Right cardiac atrium (tissue), 5 donors: ENCODE data around the gene PHKG2. TPM values are rescaled to one million over a fixed set of nuclear protein-coding genes. Genes with fewer than 3 reads are reported as not detected.
A peak's percentile ranks its signal among the peaks of the same experiment; 100 is the strongest.

Source experiments
- ATAC-seq, 2 donors: fragments of 200-7000 bp; cut with Tn5 transposase; one replicate each; pipeline versions ENCODE4 v1.8.0 to v1.9.1; 2020; ENCODE audit warnings: moderate library complexity in 2 of 2, mild to moderate bottlenecking in 1 of 2
- DNase-seq, 3 donors: peaks; one replicate each; pipeline ENCODE4 v3.0.0-alpha.2; 2020
- H3K27ac ChIP-seq: one replicate; pipeline ENCODE4 v1.5.1; 2013; ENCODE audit warnings: mild to moderate bottlenecking, low read length, control low read depth, moderate library complexity
- H3K27me3 ChIP-seq: one replicate; pipeline ENCODE4 v1.6.1; 2013; ENCODE audit not compliant: control insufficient read depth, insufficient read depth
- H3K4me1 ChIP-seq: one replicate; pipeline ENCODE4 v1.6.1; 2013; ENCODE audit warnings: low read length; ENCODE audit not compliant: control insufficient read depth, insufficient read depth
- H3K4me3 ChIP-seq: one replicate; pipeline ENCODE4 v1.5.1; 2013; ENCODE audit warnings: low read length, control low read depth
- H3K9me3 ChIP-seq: one replicate; pipeline ENCODE4 v1.6.1; 2013; ENCODE audit warnings: low read length; ENCODE audit not compliant: control insufficient read depth
- WGBS: extraction: QIAGEN DNeasy Blood & Tissue Kit; methylation state at CpG from one replicate; pipeline ENCODE4 v1.1.7; 2013; 5-methylcytosine and 5-hydroxymethylcytosine counted together
- intact Hi-C, 4 donors: fragments of 100-400 bp; cut with DNase I; formaldehyde crosslinking; loops; one replicate each; pipeline versions ENCODE4 v1.11.0 to v1.14.0; 2022 to 2023
- polyA plus RNA-seq: library from polyadenylated mRNA; stranded (reverse); fragments of 200-250 nt; gene quantifications from one replicate; pipeline ENCODE4 v1.2.3, GENCODE V29; 2013
- total RNA-seq, 4 donors: library from RNA; stranded (reverse); fragmentation: NEBNext Ultra II Directional; extraction: Animal tissue kit (Norgen Biotek cat#: 25700); gene quantifications; one replicate each; pipeline ENCODE4 v1.2.1, GENCODE V29; 2021
- donor health status: healthy with polysubstance abuse.
- donor health status: DM: no; HTN: yes; CAD: no.
- donor health status: DM: no; HTN: no; CAD: no.
- donor health status: DM: no; HTN: yes; CAD: no; lungs with severe emphysema.
- donor health status: DM: yes; HTN: yes; CAD: no.

Gene PHKG2
- total and polyA plus RNA-seq, 5 donors = 17.3 to 23.6 (median 19.2) TPM

- 80% methylated on average over 2 of the region's 2 CpGs for WGBS
- peaks cover 6% of the 10 kb centered on the region for H3K4me1 ChIP-seq
- no peaks in the 10 kb centered on the region for H3K27me3 ChIP-seq
- ATAC-seq (no peak), DNase-seq (no peak)
- no peak overlapping the region for H3K27ac ChIP-seq
- H3K9me3 ChIP-seq = no peaks in the 10 kb centered on the region
- intact Hi-C loops = no loop called here
- no peak overlapping the region for H3K4me3 ChIP-seq
Observed at GRCh38 chr16:30745082-30745481, 3.1 kb upstream of the PHKG2 start.

GRCh38 chr16:30746638-30747175 is 1.5 kb upstream of the PHKG2 start:
- Histone ChIP-seq H3K4me1 (no peaks in the 10 kb centered on the region), H3K9me3 (no peaks in the 10 kb centered on the region), H3K27me3 (no peaks in the 10 kb centered on the region), H3K4me3 (no peak overlapping the region), H3K27ac (no peak overlapping the region)
- 84% methylated on average over 9 of the region's 9 CpGs for WGBS
- intact Hi-C loops = no loop called here
- DNase-seq = no peak
- ATAC-seq = no peak

- Histone ChIP-seq H3K4me1 (no peaks in the 10 kb centered on the region), H3K27ac (peak overlapping the region; percentile 85), H3K27me3 (no peaks in the 10 kb centered on the region), H3K4me3 (no peak overlapping the region), H3K9me3 (no peaks in the 10 kb centered on the region)
- ATAC-seq (no peak), DNase-seq (no peak)
- 46% methylated on average over 3 of the region's 3 CpGs for WGBS
- intact Hi-C loops = no loop called here
Observed at GRCh38 chr16:30747331-30747730, 894 bp upstream of the PHKG2 start.

GRCh38 chr16:30748634-30749445 is 615 bp downstream of the PHKG2 start:
- Histone ChIP-seq H3K27me3 (no peaks in the 10 kb centered on the region), H3K4me1 (no peaks in the 10 kb centered on the region), H3K27ac (no peak overlapping the region), H3K4me3 (peak overlapping the region; percentile 94), H3K9me3 (no peaks in the 10 kb centered on the region)
- DNase-seq (peak; percentile 52 to 83 (median 76)), ATAC-seq (peak; percentile 58 to 62)
- intact Hi-C loops = no loop called here
- 17% methylated on average over 36 of the region's 36 CpGs for WGBS

- DNase-seq = no peak
- H3K27me3 ChIP-seq = no peaks in the 10 kb centered on the region
- no peak overlapping the region for H3K4me3 ChIP-seq
- intact Hi-C loops = no loop called here
- no peak overlapping the region for H3K27ac ChIP-seq
- H3K9me3 ChIP-seq = no peaks in the 10 kb centered on the region
- 88% methylated on average over 4 of the region's 4 CpGs for WGBS
- ATAC-seq = no peak
- no peaks in the 10 kb centered on the region for H3K4me1 ChIP-seq
Observed at GRCh38 chr16:30750201-30750600, 2.0 kb downstream of the PHKG2 start.

- Histone ChIP-seq H3K27me3 (no peaks in the 10 kb centered on the region), H3K4me1 (no peaks in the 10 kb centered on the region), H3K27ac (no peak overlapping the region), H3K4me3 (no peak overlapping the region), H3K9me3 (no peaks in the 10 kb centered on the region)
- intact Hi-C loops = no loop called here
- 93% methylated on average over 20 of the region's 20 CpGs for WGBS
- DNase-seq (peak in 2 of 3 donors; percentile 37 to 42), ATAC-seq (no peak)
Observed at GRCh38 chr16:30750876-30751465, 2.7 kb downstream of the PHKG2 start.

- ATAC-seq (no peak), DNase-seq (no peak)
- 76% methylated on average over 4 of the region's 4 CpGs for WGBS
- no peaks in the 10 kb centered on the region for H3K27me3 ChIP-seq
- H3K4me3 ChIP-seq = no peak overlapping the region
- no peak overlapping the region for H3K27ac ChIP-seq
- no peaks in the 10 kb centered on the region for H3K9me3 ChIP-seq
- H3K4me1 ChIP-seq = no peaks in the 10 kb centered on the region
- intact Hi-C loops = no loop called here
Observed at GRCh38 chr16:30753596-30753995, 5.4 kb downstream of the PHKG2 start.

GRCh38 chr16:30755955-30756780 is 7.9 kb downstream of the PHKG2 start:
- H3K27me3 ChIP-seq = no peaks in the 10 kb centered on the region
- H3K9me3 ChIP-seq = no peaks in the 10 kb centered on the region
- no peaks in the 10 kb centered on the region for H3K4me1 ChIP-seq
- ATAC-seq = peak in 1 of 2 donors; percentile 4
- 94% methylated on average over 20 of the region's 20 CpGs for WGBS
- intact Hi-C loops = no loop called here
- no peak overlapping the region for H3K27ac ChIP-seq
- H3K4me3 ChIP-seq = no peak overlapping the region
- DNase-seq = peak in 2 of 3 donors; percentile 32 to 46

GRCh38 chr16:30756781-30757100 is 8.5 kb downstream of the PHKG2 start:
- Histone ChIP-seq H3K27me3 (no peaks in the 10 kb centered on the region), H3K9me3 (no peaks in the 10 kb centered on the region), H3K4me1 (no peaks in the 10 kb centered on the region), H3K4me3 (no peak overlapping the region), H3K27ac (no peak overlapping the region)
- intact Hi-C loops = no loop called here
- peak in 1 of 3 donors; percentile 35 for DNase-seq
- peak in 1 of 2 donors; percentile 8 for ATAC-seq
- WGBS = 95% methylated on average over 13 of the region's 13 CpGs

- 83% methylated on average over 7 of the region's 7 CpGs for WGBS
- intact Hi-C loops = no loop called here
- no peaks in the 10 kb centered on the region for H3K27me3 ChIP-seq
- DNase-seq (peak in 1 of 3 donors; percentile 24), ATAC-seq (no peak)
- H3K4me1 ChIP-seq = no peaks in the 10 kb centered on the region
- H3K9me3 ChIP-seq = no peaks in the 10 kb centered on the region
- H3K4me3 ChIP-seq = no peak overlapping the region
- no peak overlapping the region for H3K27ac ChIP-seq
Observed at GRCh38 chr16:30757316-30757715, 9.1 kb downstream of the PHKG2 start.
